ENCODE measurements around the gene UEVLD.
A peak's percentile ranks its signal among the peaks of the same experiment; 100 is the strongest.

UEVLD gene

DNA sequence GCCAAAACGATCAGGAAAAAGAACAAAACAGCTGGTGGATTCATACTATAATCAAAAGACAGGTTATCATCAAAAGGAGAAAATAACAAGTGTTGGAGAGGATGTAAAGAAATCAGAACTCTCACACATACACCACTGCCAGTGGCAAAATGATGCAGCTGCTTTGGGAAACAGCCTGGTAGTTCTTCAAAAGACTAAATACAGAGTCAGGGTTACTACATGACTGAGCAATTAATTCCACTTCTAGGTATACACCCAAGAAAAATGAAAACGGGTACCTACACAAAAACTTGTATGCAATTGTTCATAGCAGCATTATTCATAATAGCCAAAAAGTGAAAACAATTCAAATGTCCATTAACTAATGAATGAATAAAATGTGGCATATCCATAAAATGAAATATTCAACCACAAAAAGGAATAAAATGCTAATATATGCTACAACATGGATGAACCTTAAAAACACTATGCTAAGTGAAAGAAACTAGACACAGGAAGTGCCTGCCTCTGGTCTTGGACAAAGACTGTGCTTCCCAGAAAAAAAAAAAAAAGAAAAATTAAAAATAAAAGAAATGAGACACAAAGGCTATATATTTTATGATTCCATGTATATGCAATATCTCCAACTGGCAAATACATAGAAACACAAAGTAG is 8.3 kb downstream of the UEVLD start:
- no peak for DNase-seq

DNA sequence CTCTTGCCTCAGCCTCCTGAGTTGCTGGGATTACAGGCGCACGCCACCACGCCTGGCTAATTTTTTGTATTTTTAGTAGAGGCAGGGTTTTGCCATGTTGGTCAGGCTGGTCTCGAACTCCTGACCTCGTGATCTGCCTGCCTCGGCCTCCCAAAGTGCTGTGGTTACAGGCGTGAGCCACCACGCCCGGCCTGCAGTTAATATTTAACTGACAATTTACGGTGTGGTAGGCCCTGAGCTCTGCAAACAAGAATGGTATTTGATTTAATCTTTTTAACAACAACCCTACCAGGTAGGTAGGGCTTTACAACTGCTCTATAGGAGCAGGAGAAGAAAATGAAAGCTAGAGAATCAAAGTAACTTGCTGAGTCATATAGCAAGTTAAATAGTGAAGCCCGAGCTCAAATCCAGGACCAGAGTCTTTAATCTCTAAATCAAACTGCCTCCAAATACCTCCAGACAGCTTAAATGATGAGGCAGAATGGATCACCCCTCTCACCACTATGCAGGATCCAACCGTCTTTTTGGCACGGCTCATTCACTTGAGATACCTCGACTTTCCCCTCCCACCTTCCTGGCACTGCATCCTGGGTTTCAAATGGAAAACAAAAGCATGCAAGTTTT is 9.4 kb downstream of the UEVLD start:
- no peak for DNase-seq

DNA sequence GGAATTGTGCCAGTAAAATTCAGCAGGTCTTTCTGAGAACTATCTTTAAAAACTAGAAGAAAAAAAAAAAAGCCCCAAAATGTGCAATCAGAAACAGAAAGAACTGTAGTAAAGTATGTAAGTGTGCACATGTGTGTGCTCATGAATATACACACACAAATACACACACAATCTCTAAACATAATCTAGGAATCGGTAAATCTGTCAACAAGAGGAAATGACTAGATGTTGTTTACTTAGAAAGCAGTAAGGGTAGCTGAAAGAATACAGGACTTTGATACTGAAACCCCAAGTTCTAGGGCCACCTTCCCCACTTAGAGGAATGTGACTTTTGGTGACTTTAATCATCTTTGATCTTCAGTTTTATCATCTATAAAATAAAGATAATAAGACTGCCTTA is 13.2 kb downstream of the UEVLD start:
- no peak for DNase-seq

DNA sequence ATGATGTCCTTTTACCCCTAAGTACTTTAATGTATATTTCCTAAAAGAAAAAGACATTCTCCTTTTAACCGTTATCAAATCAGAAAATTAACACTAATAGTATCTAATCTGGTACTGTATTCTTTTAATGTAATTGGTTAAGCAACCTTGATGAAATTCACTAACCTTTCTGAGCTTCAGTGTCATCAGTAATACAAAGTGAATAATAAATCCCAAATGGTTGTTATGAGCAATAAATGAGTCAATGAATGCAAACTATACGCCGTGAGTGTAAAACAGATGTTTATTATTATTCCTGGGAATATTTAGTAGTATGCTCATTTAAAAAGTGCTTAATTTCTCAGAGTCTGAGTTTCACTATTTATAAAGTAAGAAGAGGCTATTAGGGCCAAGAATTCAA is 21.5 kb downstream of the UEVLD start:
- no peak for DNase-seq

DNA sequence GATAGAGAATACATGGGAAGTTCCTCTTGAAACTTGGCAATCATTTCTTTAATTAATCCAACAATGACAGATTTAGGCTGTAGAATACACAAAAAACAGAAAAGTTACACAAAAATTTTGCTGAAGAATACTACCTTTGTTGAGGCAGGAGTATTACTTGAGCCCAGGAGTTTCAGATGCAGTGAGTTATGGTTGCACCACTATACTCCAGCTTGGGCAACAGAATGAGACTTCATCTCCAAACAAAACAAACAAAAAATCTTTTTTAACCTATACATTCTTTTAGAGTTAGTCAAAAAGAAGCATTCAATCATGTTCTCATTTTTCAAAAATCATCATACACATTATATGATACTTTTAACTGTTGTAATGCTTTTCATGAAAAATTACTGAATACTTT is 22.1 kb downstream of the UEVLD start:
- no peak for DNase-seq

DNA sequence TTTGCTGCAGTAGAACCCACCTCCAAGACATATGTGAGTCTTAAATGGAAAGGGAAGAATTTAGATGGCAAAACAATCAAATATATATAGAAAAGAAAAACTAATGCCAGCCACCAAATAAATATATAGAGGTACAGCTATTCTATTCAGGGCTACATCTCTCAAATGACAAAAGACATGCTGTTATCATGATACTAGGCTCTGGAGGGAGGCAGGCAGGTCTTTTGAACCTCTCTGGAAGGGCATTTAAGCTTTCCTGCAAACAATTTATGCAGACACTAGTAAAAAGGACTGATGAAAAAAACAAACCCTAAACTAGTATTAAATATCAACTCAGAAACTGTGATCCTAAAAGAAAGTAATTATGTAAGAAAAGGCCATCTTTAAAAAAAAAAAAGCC is 24.4 kb downstream of the UEVLD start:
- no peak for DNase-seq

DNA sequence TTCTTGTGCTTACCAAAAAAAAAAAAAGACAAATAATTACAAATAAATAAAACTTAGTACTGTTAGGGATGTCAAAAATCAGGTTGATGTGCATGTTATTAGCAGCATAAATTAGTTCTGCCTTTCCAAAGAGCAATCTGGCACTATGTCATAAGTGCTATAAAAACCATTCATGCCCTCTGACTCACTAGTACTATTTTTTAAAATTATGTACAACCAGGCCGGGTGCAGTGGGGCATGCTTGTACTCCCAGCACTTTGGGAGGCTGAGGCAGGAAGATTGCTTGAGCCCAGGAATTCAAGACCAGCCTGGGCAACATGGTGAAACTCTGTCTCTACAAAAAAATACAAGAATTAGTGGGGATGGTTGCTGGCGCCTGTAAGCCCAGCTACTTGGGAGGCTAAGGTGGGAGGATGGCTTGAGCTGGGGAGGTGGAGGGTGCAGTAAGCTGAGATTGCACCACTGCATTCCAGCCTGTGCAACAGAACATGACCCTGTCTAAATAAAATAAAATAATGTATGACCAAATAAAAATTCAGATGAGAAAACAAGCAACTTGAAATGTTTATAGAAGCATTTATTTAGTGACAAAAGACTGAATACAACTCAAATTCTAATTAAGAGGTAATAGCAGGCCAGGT is 25.3 kb downstream of the UEVLD start:
- DNase-seq = no peak

DNA sequence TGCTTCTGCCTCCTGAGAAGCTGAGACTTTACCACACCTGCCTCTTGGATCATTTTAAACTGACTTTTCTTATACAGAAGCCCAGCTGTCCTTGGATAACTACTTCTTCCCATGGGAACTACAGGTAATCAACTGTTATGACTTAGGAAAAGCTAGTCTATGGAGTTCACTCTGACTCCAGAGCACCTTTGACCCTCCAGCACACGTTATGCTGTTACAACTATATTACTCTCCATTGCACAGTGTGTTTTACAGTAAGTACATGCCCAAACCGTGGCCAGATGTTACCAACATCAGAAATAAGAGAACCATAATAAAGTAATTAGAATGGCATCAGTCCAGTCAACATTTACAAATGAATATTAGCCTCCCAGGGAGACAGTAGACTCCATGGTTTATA is 40.5 kb downstream of the UEVLD start:
- DNase-seq = no peak

DNA sequence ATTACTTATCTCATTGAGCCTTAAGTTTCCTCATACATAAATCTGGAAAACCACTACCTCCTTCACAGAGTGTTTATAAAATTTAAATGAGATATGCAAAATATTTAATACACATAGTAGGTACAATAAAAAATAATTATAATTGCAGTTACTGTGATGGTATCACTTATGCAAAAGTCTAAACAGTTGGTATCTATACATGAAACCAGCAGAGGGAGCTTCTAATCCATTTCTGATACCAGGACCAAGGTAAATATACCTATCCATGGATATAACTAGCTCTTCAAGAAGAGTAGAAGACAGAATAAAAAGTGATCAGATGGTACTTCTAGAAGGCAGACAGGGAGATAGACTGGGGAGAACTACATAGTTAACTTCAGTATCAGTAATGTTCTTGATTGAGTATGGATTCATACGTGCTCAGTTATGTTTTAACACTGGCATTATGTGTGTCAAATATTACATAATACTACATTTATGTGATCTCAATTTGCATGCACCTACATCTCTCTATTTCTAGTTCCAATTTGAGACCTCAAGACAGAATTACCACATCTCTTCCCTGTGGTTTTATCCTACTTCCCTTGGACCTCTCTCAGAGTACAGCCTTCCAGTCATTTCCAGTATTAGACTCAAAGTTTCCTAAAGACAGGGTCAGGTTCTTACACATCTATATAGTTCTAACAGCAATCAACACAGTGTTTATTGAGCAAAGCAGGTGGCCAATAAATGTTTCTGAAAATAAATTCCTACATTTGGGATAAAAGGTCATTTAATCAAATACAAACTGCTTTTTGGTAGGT is 48.1 kb downstream of the UEVLD start:
- DNase-seq = no peak

DNA sequence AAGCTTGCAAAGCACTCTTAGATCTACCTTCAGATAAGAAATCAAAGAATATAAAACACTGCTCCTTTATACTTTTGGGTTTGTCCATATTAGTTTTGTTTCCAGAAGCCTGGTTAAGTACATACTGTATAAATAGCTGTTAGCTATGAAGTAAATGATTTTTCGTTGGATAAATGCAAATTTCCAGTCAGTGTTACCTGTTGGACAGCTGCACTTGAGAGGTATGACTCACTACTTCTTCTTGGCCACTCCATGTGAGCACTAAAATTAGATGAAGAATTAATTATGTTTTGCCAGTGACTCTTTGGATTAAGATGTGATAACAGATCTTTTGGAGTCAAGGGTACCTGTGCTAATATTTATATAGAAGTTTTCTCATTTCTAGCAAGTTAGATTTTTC is 52.3 kb downstream of the UEVLD start:
- no peak for DNase-seq

DNA sequence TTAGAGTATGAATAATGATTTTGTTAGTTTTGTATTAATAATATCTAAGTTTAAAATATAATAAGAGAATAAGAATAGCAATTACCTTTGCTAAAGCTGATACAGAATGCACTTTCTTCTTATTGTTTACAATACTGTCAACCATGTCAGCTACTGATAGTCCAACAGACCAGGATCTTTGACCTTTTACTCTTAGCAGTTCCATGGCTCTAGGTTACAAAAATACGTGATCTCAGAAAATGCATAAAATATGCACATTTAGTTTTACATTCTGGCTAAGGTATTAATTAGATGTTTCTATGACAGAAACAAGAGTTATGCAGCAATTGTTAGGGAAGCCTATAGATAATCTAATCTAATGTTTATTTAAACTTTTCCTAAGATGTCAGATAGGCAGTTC is 54.3 kb downstream of the UEVLD start:
- DNase-seq = no peak

DNA sequence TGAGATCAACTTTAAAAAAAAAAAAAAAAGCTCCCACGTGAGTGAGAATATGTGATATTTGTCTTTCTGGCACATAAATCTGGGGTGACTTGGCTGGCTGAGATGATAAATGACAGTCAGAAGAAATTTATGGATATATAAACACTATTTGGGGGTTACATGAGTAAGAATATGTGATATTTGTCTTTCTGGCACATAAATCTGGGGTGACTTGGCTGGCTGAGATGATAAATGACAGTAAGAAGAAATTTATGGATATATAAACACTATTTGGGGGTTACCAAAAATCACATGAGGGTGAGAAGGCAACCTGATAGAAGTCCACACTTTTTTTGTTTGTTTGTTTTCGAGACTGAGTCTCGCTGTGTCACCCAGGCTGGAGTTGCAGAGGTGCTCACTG is 55.2 kb downstream of the UEVLD start:
- no peak for DNase-seq

DNA sequence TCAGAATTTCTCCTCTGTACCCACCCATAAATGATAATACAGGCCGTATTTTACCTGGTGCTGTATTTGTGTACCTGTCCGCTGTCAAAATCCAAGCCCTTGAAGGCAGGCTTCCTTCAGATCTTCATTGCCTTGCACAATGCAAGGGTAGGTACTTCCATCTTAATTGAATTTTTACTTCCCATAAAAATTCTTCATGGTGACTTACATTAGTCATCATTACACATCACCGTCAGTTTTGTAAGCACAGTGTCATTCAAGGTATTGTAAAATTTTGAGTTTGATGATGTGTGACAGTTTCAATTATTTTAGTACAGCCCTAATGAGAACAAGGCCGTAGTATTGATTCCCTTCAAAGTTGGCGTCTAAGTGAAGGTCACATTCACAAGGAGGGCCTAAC is 61.0 kb downstream of the UEVLD start:
- no peak for DNase-seq

DNA sequence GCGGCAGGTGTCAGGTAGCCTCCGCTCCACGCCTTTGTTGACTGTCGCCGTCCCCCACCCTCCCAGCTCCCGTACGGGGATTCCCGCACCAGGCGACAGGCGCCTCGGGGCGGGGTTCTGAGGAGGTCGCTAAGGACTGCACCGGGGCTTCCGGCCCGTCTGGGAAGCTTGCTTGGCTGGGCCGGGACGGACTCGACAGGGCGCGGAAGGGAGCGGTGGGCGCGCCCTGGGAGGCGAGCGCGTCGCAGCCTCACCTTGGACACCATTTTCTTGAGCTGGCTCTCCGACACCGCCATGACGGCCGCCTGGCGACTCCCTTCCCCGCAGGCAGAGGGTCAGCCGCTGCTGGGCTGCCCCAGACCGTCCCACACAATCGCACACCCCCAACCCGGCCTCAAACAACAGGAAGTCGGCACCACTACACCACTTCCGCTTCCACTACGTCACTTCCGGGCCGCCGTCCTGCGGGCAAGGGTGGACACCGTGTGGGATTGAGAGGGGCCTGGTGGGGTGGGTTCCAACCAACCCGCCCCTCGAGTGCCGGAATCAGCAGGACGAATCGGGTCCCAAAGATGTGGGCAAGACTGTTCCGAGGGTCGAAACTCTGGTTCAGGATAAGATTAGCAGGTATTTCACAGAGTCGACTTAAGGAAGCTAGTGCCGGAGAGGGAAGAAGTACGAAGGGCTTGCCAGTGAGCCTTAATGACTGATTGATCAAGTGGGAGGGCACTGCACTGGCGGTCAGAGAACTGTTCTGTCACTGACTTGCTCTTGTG is 61.8 kb downstream of the UEVLD start, which contains the start of gene TSG101:
Gene TSG101 (minus strand): TSS at position 422 of the 776 bp plus-strand sequence. CDS start 126 bp downstream, at position 296.
- peak; percentile 93 for DNase-seq

DNA sequence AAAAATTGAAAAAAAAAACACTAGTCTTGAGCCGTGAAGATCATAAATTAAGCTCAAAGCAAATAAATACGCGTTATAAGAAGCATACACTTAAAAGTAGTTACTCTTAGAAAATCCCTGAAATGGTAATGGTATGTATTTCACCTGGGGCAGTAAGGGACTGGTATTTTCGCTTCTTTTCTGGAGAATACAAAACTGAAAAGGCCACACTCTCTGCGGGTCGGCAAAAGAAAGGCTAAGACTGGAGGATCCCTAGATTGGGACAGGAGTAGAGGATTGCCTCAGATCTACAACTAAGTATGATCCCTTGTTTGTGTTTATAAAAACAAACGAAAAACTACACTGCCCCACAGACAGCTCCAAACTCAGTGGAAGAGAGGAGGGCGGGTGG is 62.4 kb downstream of the UEVLD start:
- no peak for DNase-seq

DNA sequence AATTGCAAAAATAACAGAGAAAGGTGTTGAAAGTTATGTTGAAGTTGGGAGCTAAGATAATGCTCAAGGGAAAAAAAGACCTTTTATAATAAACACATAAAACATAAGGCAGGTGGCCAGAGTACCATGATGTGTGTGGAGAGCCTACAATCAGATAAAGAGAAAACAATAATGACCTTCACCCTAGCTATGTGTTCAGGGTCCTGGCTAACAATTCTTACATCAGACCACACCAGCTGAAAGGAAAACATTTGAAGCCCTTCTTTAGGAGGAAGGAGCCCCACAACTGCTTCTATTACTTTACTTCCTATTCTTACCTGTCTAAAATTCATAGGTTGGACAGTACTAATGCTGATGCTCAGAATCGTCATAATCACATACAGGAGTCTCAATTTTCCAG is 64.3 kb downstream of the UEVLD start:
- DNase-seq = no peak

DNA sequence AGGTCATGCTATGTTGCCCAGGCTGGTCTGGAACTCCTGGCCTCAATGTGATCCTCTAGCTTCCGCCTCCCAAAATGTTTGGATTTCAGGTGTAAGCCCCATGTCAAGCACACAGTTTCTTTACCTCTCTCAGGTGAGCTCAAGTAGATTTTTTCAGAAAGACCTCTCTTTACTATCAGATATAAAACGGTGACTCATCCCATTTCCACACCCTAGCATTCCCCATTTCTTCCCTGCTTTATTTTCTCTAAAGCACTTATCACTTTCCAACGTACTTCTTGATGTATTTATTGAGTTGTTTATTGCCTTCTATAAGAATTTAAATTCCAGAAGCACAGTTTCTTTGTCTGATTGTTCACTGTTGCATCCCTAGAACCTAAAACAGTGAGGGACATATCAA is 65.5 kb downstream of the UEVLD start:
- no peak for DNase-seq

DNA sequence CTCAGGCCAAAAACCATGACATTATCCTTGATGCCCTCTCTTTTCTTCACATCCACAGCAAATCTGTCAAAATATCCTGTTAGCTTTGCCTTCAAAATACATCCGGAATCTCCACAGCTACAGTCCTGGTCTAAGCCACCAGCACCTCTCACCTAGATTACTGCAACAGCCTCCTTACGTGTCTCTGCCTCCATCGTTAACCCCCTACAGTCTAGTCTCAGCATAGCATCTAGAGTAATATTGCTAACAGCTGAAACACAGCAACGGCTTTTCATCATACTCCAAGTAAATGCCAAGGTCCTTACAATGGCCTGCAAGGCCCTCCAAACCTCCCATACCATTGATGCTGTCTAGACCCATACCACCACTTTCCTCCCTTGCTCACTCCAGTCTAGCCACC is 66.1 kb downstream of the UEVLD start:
- no peak for DNase-seq

DNA sequence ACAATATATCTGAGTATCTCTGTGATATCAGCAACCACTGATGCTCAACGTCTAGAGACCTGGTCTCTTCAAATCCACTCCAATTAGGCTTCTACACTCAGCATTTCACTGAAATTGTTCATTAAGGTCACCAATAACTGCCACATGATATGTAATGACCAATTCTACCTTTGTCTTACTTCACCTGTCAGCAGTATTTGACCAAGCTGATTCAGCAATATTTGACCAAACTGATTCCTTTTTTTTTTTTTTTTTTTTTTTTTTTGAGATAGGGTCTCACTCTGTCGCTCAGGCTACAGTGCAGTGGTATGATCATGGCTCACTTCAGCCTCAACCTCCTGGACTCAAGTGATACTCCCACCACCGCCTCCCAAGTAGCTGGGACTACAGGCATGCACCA is 67.4 kb downstream of the UEVLD start:
- DNase-seq = no peak

DNA sequence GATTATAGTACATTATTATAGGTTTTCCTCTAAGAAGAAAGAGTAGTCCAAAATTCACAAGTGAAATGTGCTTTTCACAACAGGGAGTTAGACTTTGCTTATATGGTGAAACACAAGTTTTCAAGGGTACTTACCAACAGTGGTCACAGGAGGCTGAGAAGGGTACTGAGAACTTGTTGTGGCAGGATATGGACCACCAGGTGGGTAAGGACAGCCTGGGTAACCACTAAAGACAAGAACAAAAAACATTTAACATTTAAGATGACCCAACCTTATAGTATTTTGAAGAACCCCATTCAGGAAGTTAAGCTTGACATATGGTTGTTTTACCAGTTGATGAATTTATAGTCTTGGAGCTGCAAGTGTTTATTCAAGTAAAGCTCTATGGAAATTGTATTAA is 86.2 kb downstream of the UEVLD start:
- DNase-seq = no peak

DNA sequence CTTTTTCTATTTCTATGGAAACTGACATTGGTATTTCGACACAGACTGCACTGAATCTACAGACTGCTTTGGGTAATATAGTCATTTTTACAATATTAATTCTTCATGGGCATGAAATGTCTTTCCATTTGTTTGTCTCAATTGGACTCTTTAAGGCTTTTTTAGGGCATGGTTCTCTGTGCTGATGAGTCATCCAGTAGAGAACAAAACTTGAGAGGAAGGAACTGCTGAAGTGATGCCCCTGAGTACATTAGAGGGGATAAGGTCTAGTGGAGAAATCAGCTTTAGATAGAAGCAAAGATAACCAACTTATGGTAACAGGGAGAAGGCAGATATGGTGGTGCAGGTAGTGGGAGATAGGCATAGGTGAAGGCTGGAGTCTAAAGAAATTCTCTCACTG is 86.9 kb downstream of the UEVLD start:
- no peak for DNase-seq

DNA sequence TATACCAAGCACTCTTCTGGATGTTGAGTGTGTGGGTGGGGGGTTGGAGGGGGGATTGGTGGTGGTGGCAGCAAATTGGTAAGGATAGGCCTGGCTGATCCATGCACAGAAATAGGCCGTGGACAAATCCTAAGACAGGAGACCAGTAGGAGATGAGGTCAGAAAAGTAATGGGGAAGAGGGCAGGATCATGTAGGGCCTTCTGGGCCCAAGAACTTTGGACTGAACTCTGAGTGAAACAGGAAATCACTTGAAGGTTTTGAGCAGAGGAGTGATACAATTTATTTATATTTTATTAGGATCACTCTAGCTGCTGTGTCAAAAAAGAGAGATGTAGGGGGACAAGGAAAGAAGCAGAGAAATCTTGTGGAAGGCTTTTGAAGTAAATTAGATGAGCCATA is 90.5 kb downstream of the UEVLD start:
- no peak for DNase-seq

DNA sequence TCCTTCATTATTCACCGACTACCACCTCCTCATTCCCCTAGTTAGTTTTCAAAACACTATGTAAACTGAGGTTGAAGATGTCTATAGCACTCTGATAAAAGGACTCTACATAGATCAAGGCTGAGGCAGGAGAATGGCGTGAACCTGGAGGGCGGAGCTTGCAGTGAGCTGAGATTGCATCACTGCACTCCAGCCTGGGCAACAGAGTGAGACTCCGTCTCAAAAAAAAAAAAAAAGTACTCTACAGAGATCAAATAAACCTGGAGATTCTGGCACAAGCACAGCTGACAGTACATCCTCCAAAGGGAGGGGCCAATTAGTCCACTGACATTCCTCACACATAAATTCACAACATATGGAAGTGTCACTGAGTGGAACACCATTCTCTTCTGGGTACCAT is 92.8 kb downstream of the UEVLD start:
- DNase-seq = no peak
